ENCODE data around the gene S1PR3.

- TF ChIP-seq EZH2 (IDR thresholded peaks at IDR 0.05; ENCODE audit: insufficient read depth, poor library complexity, severe bottlenecking) (no peak), EZH2phosphoT487 (IDR thresholded peaks at IDR 0.05; ENCODE audit: insufficient read depth, low read depth) (no peak)
Observed at GRCh38 chr9:88959727-88960469, 31.4 kb upstream of the S1PR3 start.
